NAMALWA (cell line): ENCODE results near the gene MRPL30.
"Not testable (repeated sequence)": the region's sequence is repeated elsewhere in the genome, so short reads cannot be mapped to it uniquely, and the experiment has no call there.

Experiments
- DNase-seq: peaks from one replicate; pipeline ENCODE4 v3.0.0-alpha.2; 2015; ENCODE audit warnings: low spot score

MRPL30 gene

DNA sequence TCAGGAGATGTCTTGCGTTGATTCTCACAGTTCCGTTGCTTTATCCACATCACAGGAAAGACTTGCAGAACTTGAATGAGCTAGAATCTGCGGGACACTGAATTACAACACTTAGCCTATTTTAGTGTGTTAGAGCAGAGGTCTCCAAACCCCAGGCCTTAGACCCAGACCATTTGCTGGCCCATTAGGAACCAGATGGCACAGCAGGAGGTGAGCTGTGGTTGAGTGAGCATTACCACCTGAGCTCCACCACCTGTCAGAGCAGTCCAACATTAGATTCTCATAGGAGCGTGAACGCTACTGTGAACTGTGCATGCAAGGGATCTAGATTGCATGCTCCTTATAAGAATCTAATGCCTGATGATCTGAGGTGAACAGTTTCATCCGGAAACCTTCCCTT is 3.8 kb downstream of the MRPL30 start:
- no peak for DNase-seq

DNA sequence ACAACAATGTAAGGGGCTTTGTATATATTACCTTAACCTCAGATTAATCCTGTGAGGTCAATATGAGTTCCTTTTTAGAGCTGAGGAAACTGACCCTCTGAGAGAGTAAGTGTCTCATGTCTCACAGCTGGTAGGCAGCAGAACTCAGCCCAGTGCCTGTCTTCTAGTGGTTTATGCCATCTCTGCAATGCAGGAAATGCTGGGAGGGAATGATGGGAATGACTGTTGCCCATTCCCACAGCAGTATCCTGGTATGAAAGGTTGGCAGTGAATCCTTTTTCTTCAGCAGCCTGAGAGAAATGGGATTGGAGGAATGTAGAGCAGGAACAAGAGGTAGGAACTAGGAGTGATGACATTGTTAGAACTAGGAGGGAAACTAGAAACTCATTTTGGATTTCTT is 6.0 kb downstream of the MRPL30 start:
- DNase-seq = no peak

- DNase-seq = no peak
Observed at GRCh38 chr2:99188357-99188756, 7.4 kb downstream of the MRPL30 start.

DNA sequence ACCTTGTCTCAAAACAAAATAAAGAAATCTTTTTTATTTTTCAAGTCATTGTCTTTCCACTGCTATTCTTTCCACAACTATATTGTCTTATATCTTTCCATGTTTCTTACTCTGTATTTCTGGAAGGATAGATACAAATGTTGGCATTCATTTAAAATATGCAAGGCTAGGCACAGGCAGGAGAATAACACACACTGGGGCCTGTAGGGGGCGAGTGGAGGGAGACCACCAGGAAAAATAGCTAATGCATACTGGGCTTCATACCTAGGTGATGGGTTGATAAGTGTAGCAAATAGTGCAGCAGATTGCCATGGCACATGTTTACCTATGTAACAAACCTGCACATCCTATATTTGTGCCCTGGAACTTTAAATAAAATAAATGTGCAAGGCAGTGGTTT is 9.6 kb downstream of the MRPL30 start:
- peak; percentile 15 for DNase-seq

DNA sequence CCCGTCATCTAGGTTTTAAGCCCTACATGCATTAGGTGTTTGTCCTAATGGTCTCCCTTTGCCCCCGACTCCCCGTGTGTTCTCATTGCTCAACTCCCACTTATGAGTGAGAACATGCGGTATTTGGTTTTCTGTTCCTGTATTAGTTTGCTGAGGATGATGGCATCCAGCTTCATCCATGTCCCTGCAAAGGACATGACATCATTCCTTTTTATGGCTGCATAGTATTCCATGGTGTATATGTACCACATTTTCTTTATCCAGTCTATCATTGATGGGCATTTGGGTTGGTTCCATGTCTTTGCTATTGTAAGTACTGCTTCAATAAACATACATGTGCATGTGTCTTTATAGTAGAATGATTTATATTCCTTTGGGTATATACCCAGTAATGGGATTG is 11.4 kb downstream of the MRPL30 start:
- DNase-seq = not testable (repeated sequence)

GRCh38 chr2:99198103-99198841 is 17.3 kb downstream of the MRPL30 start:
- DNase-seq = no peak

DNA sequence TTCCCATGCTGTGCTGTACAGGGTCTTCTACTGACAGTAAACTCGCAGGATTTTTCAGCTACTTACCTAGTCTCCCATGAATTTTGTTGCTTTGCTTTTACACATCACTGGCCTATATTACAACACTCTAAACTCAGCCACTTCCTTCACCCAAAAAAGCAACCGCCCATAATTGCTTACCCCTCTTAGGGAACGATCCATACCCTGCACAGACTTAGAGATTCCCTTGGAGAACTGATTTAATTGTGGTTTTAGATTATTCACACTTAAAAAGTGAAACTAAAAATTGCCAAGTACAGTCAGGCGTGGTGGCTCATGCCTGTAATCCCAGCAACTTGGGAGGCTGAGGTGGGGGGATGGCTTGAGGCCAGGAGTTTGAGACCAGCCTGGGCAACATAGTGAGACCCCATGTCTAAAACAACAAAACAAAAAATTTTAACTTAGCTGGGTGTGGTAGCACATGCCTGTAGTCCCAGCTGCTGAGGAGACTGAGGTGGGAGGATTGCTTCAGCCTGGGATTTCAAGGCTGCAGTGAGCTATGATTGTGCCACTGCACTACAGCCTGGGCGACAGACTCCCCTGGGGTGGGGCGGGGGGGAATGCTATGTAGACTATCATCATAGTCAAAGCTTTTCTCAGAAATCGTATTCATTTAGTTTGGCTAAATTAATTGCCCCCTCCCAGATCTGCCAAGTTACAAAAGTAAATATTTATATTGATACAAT is 19.3 kb downstream of the MRPL30 start:
- DNase-seq = no peak

DNA sequence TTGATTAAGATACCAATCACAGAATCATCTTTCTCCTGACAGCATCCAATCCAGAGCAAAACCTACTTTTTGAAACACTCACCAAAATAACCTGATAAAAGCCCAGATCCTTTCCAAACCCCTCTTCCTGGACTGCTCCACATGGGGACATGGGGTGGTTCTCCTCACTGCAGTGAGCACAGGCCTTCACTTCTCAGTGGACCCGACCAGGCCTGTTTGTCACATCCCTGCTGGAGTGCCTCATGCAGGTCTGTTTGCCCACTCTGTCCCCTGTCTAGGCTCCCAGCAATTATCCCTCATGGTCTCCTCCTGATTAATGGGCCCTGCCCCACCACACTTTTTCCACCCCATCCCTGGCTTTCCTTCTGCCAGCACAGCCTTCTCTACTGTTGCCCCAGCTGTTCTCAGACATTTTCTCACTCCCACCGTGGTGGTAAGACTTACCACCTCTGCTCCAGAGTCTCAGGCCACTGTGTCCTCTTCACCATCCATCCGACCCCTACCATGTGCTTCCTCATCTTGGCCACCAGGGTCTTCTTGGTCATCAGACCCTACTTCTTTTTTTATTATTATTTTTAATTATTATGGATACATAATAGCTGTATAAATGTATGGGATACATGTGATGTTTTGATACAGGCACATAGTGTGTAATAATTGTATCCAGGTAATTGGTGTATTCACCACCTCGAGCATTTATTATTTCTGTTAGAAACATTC is 21.1 kb downstream of the MRPL30 start:
- no peak for DNase-seq

- no peak for DNase-seq
Observed at GRCh38 chr2:99205491-99205890, 24.5 kb downstream of the MRPL30 start.

- no peak for DNase-seq
Observed at GRCh38 chr2:99216096-99216495, 35.1 kb downstream of the MRPL30 start.

GRCh38 chr2:99217929-99218501 is 37.0 kb downstream of the MRPL30 start:
- DNase-seq = no peak

DNA sequence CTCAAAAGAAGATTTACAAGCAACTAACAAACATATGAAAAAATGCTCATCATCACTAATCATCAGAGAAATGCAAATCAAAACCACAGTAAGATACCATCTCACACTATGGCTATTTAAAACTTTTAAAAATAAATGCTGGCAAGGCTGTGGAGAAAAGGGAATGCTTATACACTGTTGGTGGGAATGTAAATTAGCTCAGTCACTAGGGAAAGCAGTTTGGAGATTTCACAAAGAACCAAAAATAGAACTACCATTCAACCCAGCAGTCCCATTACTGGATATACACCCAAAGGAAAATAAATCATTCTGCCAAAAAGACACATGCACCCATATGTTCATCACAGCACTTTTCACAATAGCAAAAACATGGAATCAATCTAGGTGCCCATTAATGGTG is 52.2 kb downstream of the MRPL30 start:
- not testable (repeated sequence) for DNase-seq

DNA sequence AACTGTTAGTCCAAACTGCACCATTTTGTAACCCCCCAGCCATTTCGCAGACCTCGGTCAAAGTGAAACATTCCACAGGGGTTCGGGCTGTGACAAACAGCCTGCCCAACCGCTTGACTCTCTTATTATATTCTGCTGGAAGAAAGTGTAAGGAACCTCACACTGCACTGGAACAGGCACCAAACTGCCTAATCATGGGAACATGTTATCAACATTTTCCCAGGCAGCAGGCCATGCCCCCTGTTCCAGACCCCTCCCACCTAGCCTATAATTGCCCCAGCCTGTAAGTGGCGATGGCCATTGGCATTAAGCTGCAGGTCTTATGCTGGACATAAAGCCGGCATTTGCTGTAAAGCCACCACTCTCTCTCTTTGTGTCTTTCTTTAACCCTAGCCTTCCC is 57.6 kb downstream of the MRPL30 start:
- no peak for DNase-seq

DNA sequence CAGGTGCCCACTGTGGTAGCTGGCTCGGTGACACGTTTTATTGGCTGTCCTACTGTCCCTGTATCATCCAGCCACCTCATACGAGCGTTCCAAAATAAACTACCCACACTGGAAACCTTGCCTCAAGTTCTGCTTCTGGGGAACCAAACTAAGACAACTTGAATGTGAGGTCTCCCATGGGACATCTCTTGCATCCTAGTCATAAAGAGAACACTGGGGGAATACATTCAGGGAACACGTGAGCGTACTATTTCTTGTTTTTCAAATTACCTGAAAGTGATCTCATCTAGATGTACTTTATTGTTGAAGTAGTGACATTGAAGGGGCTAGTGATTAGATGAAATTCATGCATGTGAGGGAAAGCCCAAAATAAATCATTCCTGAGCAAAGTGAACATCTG is 59.4 kb downstream of the MRPL30 start:
- no peak for DNase-seq

- no peak for DNase-seq
Observed at GRCh38 chr2:99242151-99242550, 61.2 kb downstream of the MRPL30 start.
